Fibroblast of the aortic adventitia (primary cell): ENCODE measurements around the gene STRBP. TPM values are rescaled to one million over a fixed set of nuclear protein-coding genes. Genes with fewer than 3 reads are reported as not detected.
"Not testable (repeated sequence)": the region's sequence is repeated elsewhere in the genome, so short reads cannot be mapped to it uniquely, and the experiment has no call there.

Experiments
- DNase-seq: peaks from one replicate; pipeline ENCODE4 v3.0.0-alpha.2; 2010; ENCODE audit warnings: low read depth
- H3K4me3 ChIP-seq: 2 replicates; pipeline ENCODE4 v1.5.1; 2011; ENCODE audit warnings: low read depth, mild to moderate bottlenecking, control low read depth, low read length, moderate library complexity
- total RNA-seq: library from RNA; depleted of rRNA; stranded (reverse); fragments of >200 nt; gene quantifications from 2 replicates; pipeline ENCODE4 v1.2.3, GENCODE V29; 2012; ENCODE audit warnings: low replicate concordance
- TF ChIP-seq, protein P1 (sequence below): IDR thresholded peaks from 2 replicates; pipeline ENCODE4 v1.5.1; 2011; ENCODE audit warnings: mild to moderate bottlenecking, low read length, control low read depth, inconsistent platforms; ENCODE audit not compliant: insufficient read depth

The STRBP gene
- total RNA-seq, 1 donor, result 2.6 TPM

- DNase-seq, result no peak
- TF ChIP-seq, protein P1, sequence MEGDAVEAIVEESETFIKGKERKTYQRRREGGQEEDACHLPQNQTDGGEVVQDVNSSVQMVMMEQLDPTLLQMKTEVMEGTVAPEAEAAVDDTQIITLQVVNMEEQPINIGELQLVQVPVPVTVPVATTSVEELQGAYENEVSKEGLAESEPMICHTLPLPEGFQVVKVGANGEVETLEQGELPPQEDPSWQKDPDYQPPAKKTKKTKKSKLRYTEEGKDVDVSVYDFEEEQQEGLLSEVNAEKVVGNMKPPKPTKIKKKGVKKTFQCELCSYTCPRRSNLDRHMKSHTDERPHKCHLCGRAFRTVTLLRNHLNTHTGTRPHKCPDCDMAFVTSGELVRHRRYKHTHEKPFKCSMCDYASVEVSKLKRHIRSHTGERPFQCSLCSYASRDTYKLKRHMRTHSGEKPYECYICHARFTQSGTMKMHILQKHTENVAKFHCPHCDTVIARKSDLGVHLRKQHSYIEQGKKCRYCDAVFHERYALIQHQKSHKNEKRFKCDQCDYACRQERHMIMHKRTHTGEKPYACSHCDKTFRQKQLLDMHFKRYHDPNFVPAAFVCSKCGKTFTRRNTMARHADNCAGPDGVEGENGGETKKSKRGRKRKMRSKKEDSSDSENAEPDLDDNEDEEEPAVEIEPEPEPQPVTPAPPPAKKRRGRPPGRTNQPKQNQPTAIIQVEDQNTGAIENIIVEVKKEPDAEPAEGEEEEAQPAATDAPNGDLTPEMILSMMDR, result no peak
- no peak overlapping the region for H3K4me3 ChIP-seq
Observed at GRCh38 chr9:123206065-123206464, 62.3 kb downstream of the STRBP start.

DNA sequence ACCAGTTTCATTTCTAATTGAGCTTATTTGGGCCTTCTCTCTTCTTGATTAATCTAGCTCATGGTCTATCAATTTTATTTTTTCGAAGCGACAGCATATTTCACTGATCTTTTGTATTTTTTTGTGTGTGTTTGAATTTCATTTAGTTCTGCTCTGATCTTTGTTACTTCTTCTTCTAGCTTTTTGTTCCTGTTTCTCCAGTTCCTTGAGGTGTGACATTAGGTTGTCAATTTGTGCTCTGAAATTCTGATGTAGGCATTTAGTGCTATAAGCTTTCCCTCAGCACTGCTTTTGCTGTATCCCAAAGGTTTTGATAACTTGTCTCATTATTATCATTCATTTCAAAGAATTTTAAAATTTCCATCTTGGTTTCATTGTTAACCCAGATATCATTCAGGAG is 67.3 kb downstream of the STRBP start:
- no peak for DNase-seq
- no peak overlapping the region for H3K4me3 ChIP-seq
- TF ChIP-seq, protein P1, result no peak

DNA sequence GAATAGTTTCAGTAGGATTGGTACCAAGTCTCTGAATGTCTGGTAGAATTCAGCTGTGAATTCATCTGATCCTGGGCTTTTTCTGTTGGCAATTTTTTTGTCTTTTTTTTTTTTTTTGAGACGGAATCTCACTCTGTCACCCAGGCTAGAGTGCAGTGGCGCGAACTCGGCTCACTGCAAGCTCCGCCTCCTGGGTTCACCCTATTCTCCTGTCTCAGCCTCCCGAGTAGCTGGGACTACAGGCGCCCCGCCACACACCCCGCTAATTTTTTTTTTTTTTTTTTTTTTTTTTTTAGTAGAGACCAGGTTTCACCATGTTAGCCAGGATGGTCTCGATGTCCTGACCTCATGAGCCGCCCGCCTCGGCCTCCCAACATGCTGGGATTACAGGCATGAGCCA is 67.9 kb downstream of the STRBP start:
- not testable (repeated sequence) for H3K4me3 ChIP-seq, DNase-seq

DNA sequence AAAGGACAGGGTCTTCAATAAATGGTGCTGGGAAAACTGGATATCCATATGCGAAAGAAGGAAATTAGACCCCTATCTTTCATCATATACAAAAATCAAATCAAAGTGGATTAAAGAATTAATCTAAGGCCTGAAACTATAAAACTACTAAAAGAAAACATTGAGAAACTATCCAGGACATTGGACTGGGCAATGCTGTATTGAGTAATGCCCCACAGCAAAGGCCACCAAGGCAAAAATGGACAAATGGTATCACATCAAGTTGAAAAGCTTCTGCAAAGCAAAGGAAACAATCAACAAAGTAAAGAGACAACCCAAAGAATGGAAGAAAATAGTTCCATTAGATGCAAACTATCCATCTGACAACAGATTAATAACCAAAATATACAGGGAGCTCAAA is 72.3 kb downstream of the STRBP start:
- TF ChIP-seq, protein P1, result no peak
- no peak overlapping the region for H3K4me3 ChIP-seq
- DNase-seq, result no peak

DNA sequence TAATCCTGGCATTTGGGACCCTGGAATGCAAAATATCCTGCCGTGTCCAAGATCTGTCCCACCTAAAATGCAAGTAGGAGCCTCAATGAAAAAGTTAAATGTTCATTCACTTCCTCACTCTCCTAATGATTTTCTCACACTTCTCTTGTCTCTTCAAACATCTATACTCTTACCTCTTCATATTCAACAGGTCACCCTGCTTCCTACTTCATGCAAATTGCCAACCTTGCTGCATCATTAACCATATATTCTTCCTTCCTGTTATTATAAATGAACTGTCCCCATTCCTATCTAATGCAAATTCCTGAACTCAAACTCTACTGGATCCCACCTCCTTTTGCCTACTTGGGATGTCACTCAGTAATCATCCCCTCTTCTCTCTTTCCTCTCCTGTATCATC is 74.4 kb downstream of the STRBP start:
- TF ChIP-seq, protein P1, result no peak
- no peak overlapping the region for H3K4me3 ChIP-seq
- DNase-seq, result no peak

DNA sequence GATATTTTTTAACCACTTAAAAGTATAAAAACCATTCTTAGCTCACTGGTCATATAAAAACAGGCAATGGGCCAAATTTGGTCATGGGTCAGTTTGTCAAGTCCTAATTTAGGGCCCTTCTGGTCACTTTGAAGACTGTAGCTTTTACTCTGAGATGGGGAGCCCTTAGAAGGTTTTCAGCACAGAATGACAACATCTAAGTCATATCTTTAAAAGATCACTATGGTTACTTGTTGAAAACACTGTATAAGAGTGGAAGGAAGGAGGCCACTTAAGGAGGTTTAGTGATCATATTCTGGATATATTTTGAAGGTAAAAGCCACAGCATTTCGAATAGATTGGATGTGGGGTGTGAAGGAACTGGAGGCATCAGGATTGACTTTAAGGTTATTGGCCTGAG is 76.7 kb downstream of the STRBP start:
- DNase-seq, result no peak
- no peak overlapping the region for H3K4me3 ChIP-seq
- TF ChIP-seq, protein P1, result no peak

GRCh38 chr9:123191260-123191659 is 77.1 kb downstream of the STRBP start:
- DNase-seq, result no peak
- H3K4me3 ChIP-seq, result no peak overlapping the region
- TF ChIP-seq, protein P1, result no peak
